Measurements from ENCODE around the gene PRND. TPM values are rescaled to one million over a fixed set of nuclear protein-coding genes. Genes with fewer than 3 reads are reported as not detected.

PRND gene
- total and polyA plus RNA-seq, 2 donors (not counting 1 experiment from before 2014, with no cell fraction given) = not detected

DNA sequence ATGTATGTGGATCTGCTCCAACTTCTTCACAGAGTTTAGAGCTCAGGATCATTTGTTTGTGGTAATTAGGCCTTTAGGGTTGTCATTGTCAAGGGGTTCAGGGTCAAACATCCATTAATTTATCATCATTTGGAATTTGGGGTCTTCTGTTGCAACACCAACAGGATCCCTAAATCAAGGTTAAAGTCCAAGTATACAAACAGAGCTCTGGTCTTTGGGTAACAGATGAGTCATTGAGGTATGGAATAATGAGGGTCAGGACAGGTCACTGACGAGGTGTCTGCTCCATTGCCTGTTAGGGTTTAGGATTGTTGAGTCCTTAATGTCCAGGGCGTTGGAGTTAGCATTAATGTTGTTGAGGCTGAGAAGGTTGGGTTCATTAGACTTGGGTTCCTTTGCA, 47.6 kb downstream of the PRND start:
- Histone ChIP-seq H4K20me1 (ENCODE audit: control insufficient read depth, extremely low read depth, insufficient read depth, low read length) (no peaks in the 10 kb centered on the region), H2AFZ (ENCODE audit: low read length) (no peak overlapping the region), H3K4me1 (ENCODE audit: control insufficient read depth, extremely low read depth, insufficient read depth, low read length) (no peaks in the 10 kb centered on the region), H3K9ac (ENCODE audit: insufficient read depth, low read length) (no peak overlapping the region), H3K4me3 (replicated peaks in 1 of 4; ENCODE audit: control extremely low read depth in 1 of 4, insufficient read depth in 1 of 4, low read depth in 3 of 4, low read length in 4 of 4) (no peak overlapping the region), H3K27me3 (ENCODE audit: control insufficient read depth, insufficient read depth, low read length) (no peaks in the 10 kb centered on the region), H3K9me3 (ENCODE audit: control insufficient read depth, insufficient read depth, low read depth, low read length) (no peaks in the 10 kb centered on the region), H3K27ac (ENCODE audit: insufficient read depth, low read length) (no peak overlapping the region), H3K36me3 (ENCODE audit: control insufficient read depth, insufficient read depth, low read length) (no peaks in the 10 kb centered on the region), H3K4me2 (ENCODE audit: extremely low read depth, insufficient read depth, low read length) (no peak overlapping the region), H3K79me2 (ENCODE audit: control insufficient read depth, insufficient read depth, low read length) (no peaks in the 10 kb centered on the region)
- TF ChIP-seq, protein P1, sequence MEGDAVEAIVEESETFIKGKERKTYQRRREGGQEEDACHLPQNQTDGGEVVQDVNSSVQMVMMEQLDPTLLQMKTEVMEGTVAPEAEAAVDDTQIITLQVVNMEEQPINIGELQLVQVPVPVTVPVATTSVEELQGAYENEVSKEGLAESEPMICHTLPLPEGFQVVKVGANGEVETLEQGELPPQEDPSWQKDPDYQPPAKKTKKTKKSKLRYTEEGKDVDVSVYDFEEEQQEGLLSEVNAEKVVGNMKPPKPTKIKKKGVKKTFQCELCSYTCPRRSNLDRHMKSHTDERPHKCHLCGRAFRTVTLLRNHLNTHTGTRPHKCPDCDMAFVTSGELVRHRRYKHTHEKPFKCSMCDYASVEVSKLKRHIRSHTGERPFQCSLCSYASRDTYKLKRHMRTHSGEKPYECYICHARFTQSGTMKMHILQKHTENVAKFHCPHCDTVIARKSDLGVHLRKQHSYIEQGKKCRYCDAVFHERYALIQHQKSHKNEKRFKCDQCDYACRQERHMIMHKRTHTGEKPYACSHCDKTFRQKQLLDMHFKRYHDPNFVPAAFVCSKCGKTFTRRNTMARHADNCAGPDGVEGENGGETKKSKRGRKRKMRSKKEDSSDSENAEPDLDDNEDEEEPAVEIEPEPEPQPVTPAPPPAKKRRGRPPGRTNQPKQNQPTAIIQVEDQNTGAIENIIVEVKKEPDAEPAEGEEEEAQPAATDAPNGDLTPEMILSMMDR (conservative IDR thresholded peaks at IDR 0.05 in 1 of 2, IDR thresholded peaks at IDR 0.05 in 1 of 2; ENCODE audit: low read depth in 1 of 2, low read length in 2 of 2) = no peak
- TF ChIP-seq EZH2 (IDR thresholded peaks at IDR 0.05; ENCODE audit: low read length, missing control alignments) = no peak
- no peak for DNase-seq (ENCODE audit: low read depth in 2 of 2)

DNA sequence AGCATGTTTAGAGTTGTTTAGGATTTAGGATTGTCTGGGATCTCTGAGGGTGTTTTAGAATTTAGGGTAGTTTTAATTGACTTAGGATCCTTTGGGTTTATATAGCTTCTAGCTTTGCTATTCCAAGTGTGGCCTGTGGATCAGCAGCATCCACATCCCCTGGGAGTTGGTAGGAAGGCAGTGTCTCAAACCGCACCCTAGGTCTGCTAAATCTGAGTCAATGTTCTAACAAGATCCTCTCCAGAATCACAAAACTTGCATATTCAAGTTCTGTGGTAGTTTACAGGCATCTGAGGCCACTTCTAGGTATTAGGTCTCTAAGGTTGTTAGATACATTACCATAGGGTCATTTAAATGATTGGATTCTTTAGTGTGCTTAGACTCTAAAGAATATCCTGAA, 48.3 kb downstream of the PRND start:
- Histone ChIP-seq H3K9me3 (ENCODE audit: control insufficient read depth, insufficient read depth, low read depth, low read length) (no peaks in the 10 kb centered on the region), H2AFZ (ENCODE audit: low read length) (no peak overlapping the region), H3K9ac (ENCODE audit: insufficient read depth, low read length) (no peak overlapping the region), H3K79me2 (ENCODE audit: control insufficient read depth, insufficient read depth, low read length) (no peaks in the 10 kb centered on the region), H3K4me1 (ENCODE audit: control insufficient read depth, extremely low read depth, insufficient read depth, low read length) (no peaks in the 10 kb centered on the region), H3K27me3 (ENCODE audit: control insufficient read depth, insufficient read depth, low read length) (no peaks in the 10 kb centered on the region), H4K20me1 (ENCODE audit: control insufficient read depth, extremely low read depth, insufficient read depth, low read length) (no peaks in the 10 kb centered on the region), H3K4me2 (ENCODE audit: extremely low read depth, insufficient read depth, low read length) (no peak overlapping the region), H3K27ac (ENCODE audit: insufficient read depth, low read length) (no peak overlapping the region), H3K36me3 (ENCODE audit: control insufficient read depth, insufficient read depth, low read length) (no peaks in the 10 kb centered on the region), H3K4me3 (replicated peaks in 1 of 4; ENCODE audit: control extremely low read depth in 1 of 4, insufficient read depth in 1 of 4, low read depth in 3 of 4, low read length in 4 of 4) (no peak overlapping the region)
- DNase-seq (ENCODE audit: low read depth in 2 of 2) = no peak
- TF ChIP-seq, protein P1 (conservative IDR thresholded peaks at IDR 0.05 in 1 of 2, IDR thresholded peaks at IDR 0.05 in 1 of 2; ENCODE audit: low read depth in 1 of 2, low read length in 2 of 2) = no peak
- TF ChIP-seq EZH2 (IDR thresholded peaks at IDR 0.05; ENCODE audit: low read length, missing control alignments) = no peak

DNA sequence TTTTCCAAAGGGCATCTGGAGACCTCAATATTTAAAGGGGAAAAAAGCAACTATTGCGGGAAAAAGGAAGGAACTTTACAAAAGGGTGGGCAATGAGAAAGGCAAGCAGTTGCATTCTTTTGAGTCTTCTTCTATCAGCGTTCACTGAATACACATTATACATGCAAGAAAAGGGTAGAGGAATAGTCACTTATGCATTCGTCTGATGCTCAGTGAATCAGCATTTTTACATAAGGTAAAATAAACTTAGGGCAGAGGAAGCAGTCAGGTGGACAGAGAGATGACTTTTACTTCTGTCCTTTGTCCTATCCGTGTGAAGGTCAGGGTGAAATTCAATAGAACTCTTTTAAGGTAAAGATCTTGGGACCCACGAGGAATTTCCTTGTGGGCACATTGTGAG, 49.3 kb downstream of the PRND start:
- no peaks in the 10 kb centered on the region for H3K36me3 ChIP-seq (ENCODE audit: control insufficient read depth, insufficient read depth, low read length)
- no peak for TF ChIP-seq EZH2 (IDR thresholded peaks at IDR 0.05; ENCODE audit: low read length, missing control alignments)
- TF ChIP-seq, protein P1 (conservative IDR thresholded peaks at IDR 0.05 in 1 of 2, IDR thresholded peaks at IDR 0.05 in 1 of 2; ENCODE audit: low read depth in 1 of 2, low read length in 2 of 2) = no peak
- DNase-seq (ENCODE audit: low read depth in 2 of 2) = no peak
- H4K20me1 ChIP-seq (ENCODE audit: control insufficient read depth, extremely low read depth, insufficient read depth, low read length) = no peaks in the 10 kb centered on the region
- H3K4me3 ChIP-seq (replicated peaks in 1 of 4; ENCODE audit: control extremely low read depth in 1 of 4, insufficient read depth in 1 of 4, low read depth in 3 of 4, low read length in 4 of 4) = no peak overlapping the region
- no peaks in the 10 kb centered on the region for H3K79me2 ChIP-seq (ENCODE audit: control insufficient read depth, insufficient read depth, low read length)
- H3K4me2 ChIP-seq (ENCODE audit: extremely low read depth, insufficient read depth, low read length) = no peak overlapping the region
- H3K9ac ChIP-seq (ENCODE audit: insufficient read depth, low read length) = no peak overlapping the region
- no peaks in the 10 kb centered on the region for H3K9me3 ChIP-seq (ENCODE audit: control insufficient read depth, insufficient read depth, low read depth, low read length)
- H2AFZ ChIP-seq (ENCODE audit: low read length) = no peak overlapping the region
- H3K27me3 ChIP-seq (ENCODE audit: control insufficient read depth, insufficient read depth, low read length) = no peaks in the 10 kb centered on the region
- no peak overlapping the region for H3K27ac ChIP-seq (ENCODE audit: insufficient read depth, low read length)
- H3K4me1 ChIP-seq (ENCODE audit: control insufficient read depth, extremely low read depth, insufficient read depth, low read length) = no peaks in the 10 kb centered on the region
